Panc1 (cell line): ENCODE data around the gene SLC2A6.
A peak's percentile ranks its signal among the peaks of the same experiment; 100 is the strongest.

Experiments
- POLR2AphosphoS5 ChIP-seq: IDR thresholded peaks from 2 replicates; pipeline ENCODE4 v1.6.1; 2012; ENCODE audit warnings: mild to moderate bottlenecking, low read depth, low read length, moderate library complexity
- SIN3A ChIP-seq: IDR thresholded peaks from 2 replicates; pipeline ENCODE4 v1.6.1; 2012; ENCODE audit warnings: low read depth, mild to moderate bottlenecking, low read length, moderate library complexity, borderline replicate concordance; ENCODE audit not compliant: insufficient read depth
- TF ChIP-seq, protein P1 (sequence below): fragments of 450-650 bp; IDR thresholded peaks from 2 replicates; pipeline ENCODE4 v1.5.1; 2017; ENCODE audit warnings: mild to moderate bottlenecking

DNA sequence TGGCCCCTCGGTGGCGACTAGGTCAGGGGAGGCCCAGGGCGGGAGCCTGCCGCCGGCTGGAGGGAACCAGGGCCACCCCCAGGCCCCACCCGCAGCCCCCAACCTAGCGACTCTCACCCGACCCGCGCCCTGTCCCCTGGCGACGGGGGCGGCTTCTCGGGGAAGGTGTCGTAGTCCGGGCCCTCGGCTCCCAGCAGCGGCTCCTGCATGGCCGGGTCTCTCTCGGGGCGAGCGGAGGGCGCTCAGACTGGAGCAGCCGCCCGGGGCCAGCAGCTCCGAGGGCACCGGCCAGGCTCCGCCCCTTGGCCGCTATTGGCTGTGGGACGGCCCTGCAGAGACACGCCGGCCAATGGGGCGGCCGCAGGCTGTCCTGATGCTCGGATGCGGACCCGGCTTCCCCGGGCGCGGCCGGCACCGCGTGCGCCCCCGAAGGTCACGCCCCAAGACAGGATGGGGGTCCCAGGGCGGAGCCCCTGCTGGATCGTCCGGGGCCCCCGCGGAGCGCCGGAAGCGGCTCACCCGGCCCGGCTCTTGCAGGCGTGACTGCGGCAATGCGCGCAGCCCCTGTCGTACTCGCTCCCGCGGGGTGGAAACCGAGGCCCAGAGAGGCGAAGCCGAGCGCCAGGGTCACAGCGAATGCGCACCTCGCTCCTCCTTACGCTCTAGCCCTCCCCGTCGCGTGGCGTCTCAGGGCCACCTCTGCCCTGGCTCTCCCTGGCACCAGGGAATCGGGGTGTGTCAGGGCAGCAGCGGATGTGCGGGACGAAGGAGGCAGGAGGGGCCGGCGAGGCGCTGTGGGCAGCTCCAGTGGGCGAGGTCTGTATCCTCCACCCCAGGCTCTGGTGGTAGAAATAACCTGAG lies at the start of gene SLC2A6:
- no peak for TF ChIP-seq SIN3A
- TF ChIP-seq, protein P1, sequence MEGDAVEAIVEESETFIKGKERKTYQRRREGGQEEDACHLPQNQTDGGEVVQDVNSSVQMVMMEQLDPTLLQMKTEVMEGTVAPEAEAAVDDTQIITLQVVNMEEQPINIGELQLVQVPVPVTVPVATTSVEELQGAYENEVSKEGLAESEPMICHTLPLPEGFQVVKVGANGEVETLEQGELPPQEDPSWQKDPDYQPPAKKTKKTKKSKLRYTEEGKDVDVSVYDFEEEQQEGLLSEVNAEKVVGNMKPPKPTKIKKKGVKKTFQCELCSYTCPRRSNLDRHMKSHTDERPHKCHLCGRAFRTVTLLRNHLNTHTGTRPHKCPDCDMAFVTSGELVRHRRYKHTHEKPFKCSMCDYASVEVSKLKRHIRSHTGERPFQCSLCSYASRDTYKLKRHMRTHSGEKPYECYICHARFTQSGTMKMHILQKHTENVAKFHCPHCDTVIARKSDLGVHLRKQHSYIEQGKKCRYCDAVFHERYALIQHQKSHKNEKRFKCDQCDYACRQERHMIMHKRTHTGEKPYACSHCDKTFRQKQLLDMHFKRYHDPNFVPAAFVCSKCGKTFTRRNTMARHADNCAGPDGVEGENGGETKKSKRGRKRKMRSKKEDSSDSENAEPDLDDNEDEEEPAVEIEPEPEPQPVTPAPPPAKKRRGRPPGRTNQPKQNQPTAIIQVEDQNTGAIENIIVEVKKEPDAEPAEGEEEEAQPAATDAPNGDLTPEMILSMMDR: no peak
- peak; percentile 46; the same call in 1 of the 2 replicates for TF ChIP-seq POLR2AphosphoS5
